DMS53 treated with DMSO at 0.1 percent for 48 hours (cell line): Measurements from ENCODE around the gene PTGDS.

Experiments
- DNase-seq: peaks from one replicate; lab custom pipeline; 2025; ENCODE audit not compliant: unreplicated experiment; lab: John Stamatoyannopoulos, UW

Gene PTGDS

GRCh38 chr9:137020771-137021567 is 43.7 kb downstream of the PTGDS start:
- DNase-seq: no peak

- DNase-seq: no peak
Measured at GRCh38 chr9:137021568-137021978, 44.3 kb downstream of the PTGDS start.

- no peak for DNase-seq
Measured at GRCh38 chr9:137021979-137022661, 44.8 kb downstream of the PTGDS start.

GRCh38 chr9:137022662-137023008 is 45.3 kb downstream of the PTGDS start:
- no peak for DNase-seq

- DNase-seq: no peak
Measured at GRCh38 chr9:137023157-137023556, 45.9 kb downstream of the PTGDS start.

- no peak for DNase-seq
Measured at GRCh38 chr9:137023583-137023991, 46.3 kb downstream of the PTGDS start.

- peak; percentile 82 for DNase-seq
Measured at GRCh38 chr9:137025517-137025966, 48.2 kb downstream of the PTGDS start.

- no peak for DNase-seq
Measured at GRCh38 chr9:137026384-137026783, 49.1 kb downstream of the PTGDS start.

- DNase-seq: no peak
Measured at GRCh38 chr9:137026828-137027227, 49.5 kb downstream of the PTGDS start.

GRCh38 chr9:137027369-137028262 is 50.3 kb downstream of the PTGDS start, which contains the start of gene ABCA2:
TSS of gene ABCA2 (minus strand) at chr9:137028237. CDS start at chr9:137028140, 97 bp downstream.
- no peak for DNase-seq

GRCh38 chr9:137028263-137029057 is 51.2 kb downstream of the PTGDS start:
- peak; percentile 76 for DNase-seq

- peak; percentile 36 for DNase-seq
Measured at GRCh38 chr9:137029058-137029936, 52.0 kb downstream of the PTGDS start.

- DNase-seq: no peak
Measured at GRCh38 chr9:137030006-137030405, 52.7 kb downstream of the PTGDS start.

GRCh38 chr9:137030538-137031527 is 53.5 kb downstream of the PTGDS start:
- no peak for DNase-seq
